Pulmonary artery endothelial cell (primary cell): Measurements from ENCODE around the gene OR2AE1. TPM values are rescaled to one million over a fixed set of nuclear protein-coding genes. Genes with fewer than 3 reads are reported as not detected.

Experiments
- DNase-seq: peaks from one replicate; pipeline ENCODE4 v3.0.0-alpha.2; 2011; ENCODE audit warnings: low read depth, low spot score
- total RNA-seq: library from RNA; depleted of rRNA; stranded (reverse); fragments of >200 nt; gene quantifications from 2 replicates; pipeline ENCODE4 v1.2.3, GENCODE V29; 2014

The OR2AE1 gene
- total RNA-seq, 1 donor from 2014 or later, result 0.13 TPM

GRCh38 chr7:99860281-99861127 is 16.3 kb downstream of the OR2AE1 start:
- no peak for DNase-seq

- no peak for DNase-seq
These were observed 21.6 kb downstream of the OR2AE1 start for GRCh38 chr7:99855236-99855635.

GRCh38 chr7:99848420-99849216 is 28.2 kb downstream of the OR2AE1 start:
- no peak for DNase-seq

GRCh38 chr7:99844328-99844727 is 32.5 kb downstream of the OR2AE1 start:
- DNase-seq, result no peak

- no peak for DNase-seq
These were observed 33.0 kb downstream of the OR2AE1 start for GRCh38 chr7:99843808-99844207.

- DNase-seq, result no peak
These were observed 33.9 kb downstream of the OR2AE1 start for GRCh38 chr7:99842926-99843325.

- no peak for DNase-seq
These were observed 36.5 kb downstream of the OR2AE1 start for GRCh38 chr7:99840136-99840869.

GRCh38 chr7:99839287-99840021 is 37.4 kb downstream of the OR2AE1 start:
- no peak for DNase-seq

GRCh38 chr7:99837649-99838361 is 39.0 kb downstream of the OR2AE1 start:
- DNase-seq, result no peak

- no peak for DNase-seq
These were observed 41.6 kb downstream of the OR2AE1 start for GRCh38 chr7:99835189-99835588.

GRCh38 chr7:99834382-99834781 is 42.5 kb downstream of the OR2AE1 start:
- DNase-seq, result no peak

GRCh38 chr7:99833289-99833877 is 43.5 kb downstream of the OR2AE1 start:
- no peak for DNase-seq

- DNase-seq, result no peak
These were observed 45.2 kb downstream of the OR2AE1 start for GRCh38 chr7:99831595-99831994.

GRCh38 chr7:99829524-99830160 is 47.2 kb downstream of the OR2AE1 start:
- no peak for DNase-seq

- no peak for DNase-seq
These were observed 48.0 kb downstream of the OR2AE1 start for GRCh38 chr7:99828811-99829210.

GRCh38 chr7:99827040-99827778 is 49.6 kb downstream of the OR2AE1 start:
- no peak for DNase-seq
